IMR-90 (cell line): ENCODE measurements around the gene FAM228B. TPM values are rescaled to one million over a fixed set of nuclear protein-coding genes. Genes with fewer than 3 reads are reported as not detected.

Experiments used
- ATAC-seq: fragments of 200-7000 bp; cut with Tn5 transposase; 2 replicates; pipeline ENCODE4 v1.9.1; 2020; ENCODE audit warnings: low read depth, mild to moderate bottlenecking, moderate library complexity
- BruUV-seq: library from RNA; stranded (reverse); fragments of 400-500 nt; replicated peaks from 2 replicates; lab custom pipeline; 2021; lab: Mats Ljungman, UMichigan
- CTCF ChIA-PET: fragments of 300-600 bp; formaldehyde crosslinking; extraction: SDS; loops from one replicate; lab custom pipeline; 2021; ENCODE audit warnings: antibody characterized with exemption; lab: Yijun Ruan, JAX
- POLR2A ChIA-PET: fragments of 300-600 bp; sonication (Branson Sonifier 250); formaldehyde crosslinking; loops from one replicate; lab custom pipeline; 2022; ENCODE audit warnings: antibody characterized with exemption; ENCODE audit not compliant: unreplicated experiment; lab: Charles Lee
- DNase-seq: peaks from one replicate; pipeline ENCODE4 v3.0.0; 2013
- H2AFZ ChIP-seq: replicated peaks from 2 replicates; pipeline ENCODE3; 2013; ENCODE audit warnings: low read length, mild to moderate bottlenecking; ENCODE audit not compliant: poor library complexity
- H2AK5ac ChIP-seq: 2 replicates; pipeline ENCODE4 v1.6.1; 2013; ENCODE audit warnings: low read depth, low read length, inconsistent platforms
- H2AK9ac ChIP-seq: replicated peaks from 2 replicates; pipeline ENCODE3; 2013; ENCODE audit warnings: mild to moderate bottlenecking, low read depth, low read length, moderate library complexity; ENCODE audit not compliant: poor library complexity
- H2BK120ac ChIP-seq: 2 replicates; pipeline ENCODE4 v1.6.1; 2013; ENCODE audit warnings: low read depth, low read length, inconsistent platforms
- H2BK15ac ChIP-seq: 3 replicates; pipeline ENCODE4 v1.6.1; 2013; ENCODE audit warnings: low read depth, low read length, inconsistent platforms
- H2BK20ac ChIP-seq: 2 replicates; pipeline ENCODE4 v1.6.1; 2013; ENCODE audit warnings: low read depth, mild to moderate bottlenecking, inconsistent platforms, low read length, moderate library complexity
- H2BK5ac ChIP-seq: 2 replicates; pipeline ENCODE4 v1.6.1; 2013; ENCODE audit warnings: mild to moderate bottlenecking, low read depth, low read length, inconsistent platforms; ENCODE audit not compliant: poor library complexity, severe bottlenecking
- H3K14ac ChIP-seq: replicated peaks from 2 replicates; pipeline ENCODE4 v1.6.1; 2013; ENCODE audit warnings: low read depth, low read length, inconsistent platforms
- H3K18ac ChIP-seq: 2 replicates; pipeline ENCODE4 v1.6.1; 2013; ENCODE audit warnings: low read depth, low read length, control low read depth
- H3K23ac ChIP-seq: 2 replicates; pipeline ENCODE4 v1.6.1; 2013; ENCODE audit warnings: low read depth, low read length, inconsistent platforms
- H3K27ac ChIP-seq: 2 replicates; pipeline ENCODE4 v1.5.1; 2013; ENCODE audit warnings: mild to moderate bottlenecking, control low read depth, low read length; ENCODE audit not compliant: insufficient read depth
- H3K27me3 ChIP-seq: 2 replicates; pipeline ENCODE4 v1.6.1; 2013; ENCODE audit warnings: low read length; ENCODE audit not compliant: control insufficient read depth, insufficient read depth
- H3K36me3 ChIP-seq: 2 replicates; pipeline ENCODE4 v1.6.1; 2013; ENCODE audit warnings: low read length, mixed read lengths; ENCODE audit not compliant: control insufficient read depth, insufficient read depth
- H3K4ac ChIP-seq: 2 replicates; pipeline ENCODE4 v1.6.1; 2013; ENCODE audit warnings: low read depth, low read length, inconsistent platforms
- H3K4me1 ChIP-seq: 2 replicates; pipeline ENCODE4 v1.6.1; 2013; ENCODE audit warnings: low read length, mixed read lengths; ENCODE audit not compliant: control insufficient read depth, insufficient read depth
- H3K4me2 ChIP-seq: 2 replicates; pipeline ENCODE4 v1.6.1; 2013; ENCODE audit warnings: low read depth, mild to moderate bottlenecking, control low read depth, low read length, moderate library complexity
- H3K4me3 ChIP-seq: 2 replicates; pipeline ENCODE4 v1.5.1; 2013; ENCODE audit warnings: low read depth, mild to moderate bottlenecking, control low read depth, low read length, moderate library complexity; ENCODE audit not compliant: insufficient read depth
- H3K56ac ChIP-seq: 2 replicates; pipeline ENCODE4 v1.6.1; 2013; ENCODE audit warnings: low read length, inconsistent platforms; ENCODE audit not compliant: insufficient read depth; ENCODE audit errors: extremely low read depth
- H3K79me1 ChIP-seq, 2 experiments: 2 replicates each; pipeline ENCODE4 v1.6.1; 2013; ENCODE audit warnings: low read length in 2 of 2, inconsistent platforms in 1 of 2, low read depth in 1 of 2
- H3K9ac ChIP-seq: 2 replicates; pipeline ENCODE4 v1.6.1; 2013; ENCODE audit warnings: low read depth, low read length, control low read depth
- H3K9me1 ChIP-seq: 2 replicates; pipeline ENCODE4 v1.6.1; 2013; ENCODE audit warnings: low read length, inconsistent platforms; ENCODE audit not compliant: insufficient read depth
- H3K9me3 ChIP-seq: 2 replicates; pipeline ENCODE4 v1.6.1; 2013; ENCODE audit warnings: low read length; ENCODE audit not compliant: control insufficient read depth, insufficient read depth
- H4K20me1 ChIP-seq: 2 replicates; pipeline ENCODE4 v1.6.1; 2013; ENCODE audit warnings: low read length, inconsistent platforms; ENCODE audit not compliant: insufficient read depth
- H4K5ac ChIP-seq: 2 replicates; pipeline ENCODE4 v1.6.1; 2013; ENCODE audit warnings: mild to moderate bottlenecking, low read depth, low read length, control low read depth
- H4K8ac ChIP-seq, 2 experiments: 2 replicates each; pipeline ENCODE4 v1.6.1; 2013; ENCODE audit warnings: low read depth in 2 of 2, low read length in 2 of 2, control low read depth in 1 of 2, inconsistent platforms in 1 of 2
- H4K91ac ChIP-seq: 2 replicates; pipeline ENCODE4 v1.6.1; 2013; ENCODE audit warnings: low read depth, low read length, inconsistent platforms; ENCODE audit not compliant: insufficient read depth
- BHLHE40 ChIP-seq: fragments of 150-350 bp; IDR thresholded peaks from 2 replicates; pipeline ENCODE4 v1.6.1; 2016; ENCODE audit warnings: mild to moderate bottlenecking, low read depth, low read length
- CTCF ChIP-seq: conservative IDR thresholded peaks from 2 replicates; pipeline ENCODE4 v1.5.1; 2012; ENCODE audit warnings: mild to moderate bottlenecking, low read depth, low read length, improper control_type of control experiment
- MXI1 ChIP-seq: IDR thresholded peaks from 2 replicates; pipeline ENCODE4 v1.6.1; 2012; ENCODE audit warnings: low read depth, mild to moderate bottlenecking, low read length, moderate library complexity, borderline replicate concordance
- NFE2L2 ChIP-seq: fragments of 150-350 bp; IDR thresholded peaks from 2 replicates; pipeline ENCODE4 v1.6.1; 2016; ENCODE audit warnings: low read depth, mild to moderate bottlenecking, low read length
- RFX5 ChIP-seq: IDR thresholded peaks from 2 replicates; pipeline ENCODE4 v1.8.0; 2012; ENCODE audit warnings: low read depth, mild to moderate bottlenecking, low read length, moderate library complexity
- WGBS, 2 experiments: methylation state at CpG; one replicate each; pipeline versions ENCODE4 v1.1.5 to v1.1.7; 2013; ENCODE audit warnings: missing lambda C conversion rate in 2 of 2; ENCODE audit not compliant: insufficient read length in 1 of 2; ENCODE audit errors: extremely low coverage in 2 of 2; 5-methylcytosine and 5-hydroxymethylcytosine counted together
- dilution Hi-C: fragments of 300-500 bp; cut with HindIII; formaldehyde crosslinking; loops from one replicate; pipeline ENCODE4 v1.14.3; 2018; ENCODE audit warnings: low sequenced_read_pairs; ENCODE audit not compliant: unreplicated experiment
- in situ Hi-C: fragments of 300-500 bp; cut with MboI; formaldehyde crosslinking; loops from 3 replicates; pipeline ENCODE4 v1.14.3; 2019; ENCODE audit warnings: low sequenced_read_pairs, inconsistent platforms, mixed read lengths
- intact Hi-C: fragments of 100-400 bp; cut with micrococcal nuclease; formaldehyde crosslinking; loops from 2 replicates; pipeline ENCODE4 v1.10.0; 2022
- polyA plus RNA-seq, 3 experiments: library from polyadenylated mRNA; depleted of rRNA; stranded (reverse); fragments of >200 nt; gene quantifications; 2 replicates each; pipeline ENCODE4 v1.2.3, GENCODE V29; 2012; ENCODE audit warnings: low replicate concordance in 1 of 3
- total RNA-seq: library from RNA; depleted of rRNA; stranded (reverse); fragments of >200 nt; gene quantifications from 2 replicates; pipeline ENCODE4 v1.2.3, GENCODE V29; 2012

The FAM228B gene
- total and polyA plus RNA-seq, 2 of the 4 experiments (the other 2 are of a cell fraction), result 2.0 to 2.9 TPM

DNA sequence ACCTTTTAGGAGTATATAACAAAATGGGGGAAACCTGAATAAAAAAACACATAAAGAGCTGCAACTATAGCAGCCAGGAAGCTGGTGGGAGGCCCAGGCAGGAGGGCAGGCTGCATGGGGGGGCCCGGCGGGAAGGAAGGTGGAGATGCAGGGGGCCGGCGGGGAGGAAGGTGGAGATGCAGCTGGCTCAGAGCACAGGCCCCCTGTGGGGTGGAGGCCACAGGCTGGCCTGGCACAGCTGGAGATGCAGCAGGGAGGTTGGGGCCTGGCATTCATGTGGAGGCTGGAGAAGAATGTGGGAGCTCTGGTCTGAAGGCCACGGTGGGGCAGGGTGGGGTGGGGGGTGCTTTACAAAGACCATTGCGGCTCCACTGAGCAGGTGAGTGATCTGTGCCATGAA, 83.0 kb downstream of the FAM228B start:
- Histone ChIP-seq H4K20me1 (no peaks in the 10 kb centered on the region; the same call in 1 of the 2 replicates), H3K56ac (no peak overlapping the region), H2BK15ac (no peak overlapping the region), H3K4ac (no peak overlapping the region), H2AK5ac (no peak overlapping the region), H3K4me2 (no peak overlapping the region), H4K8ac (no peak overlapping the region), H4K91ac (no peak overlapping the region), H3K27me3 (no peaks in the 10 kb centered on the region), H3K18ac (no peak overlapping the region), H2AK9ac (no peak overlapping the region), H2BK5ac (no peak overlapping the region), H3K27ac (no peak overlapping the region), H3K9me1 (no peaks in the 10 kb centered on the region; the same call in 1 of the 2 replicates), H3K14ac (no peak overlapping the region), H3K36me3 (peaks cover 36% of the 10 kb centered on the region), H2BK120ac (no peak overlapping the region), H3K4me3 (no peak overlapping the region), H3K23ac (no peak overlapping the region), H3K4me1 (no peaks in the 10 kb centered on the region), H3K79me1 (no peaks in the 10 kb centered on the region), H3K9me3 (no peaks in the 10 kb centered on the region), H2AFZ (no peak overlapping the region), H3K9ac (no peak overlapping the region), H4K5ac (no peak overlapping the region), H2BK20ac (no peak overlapping the region)
- ATAC-seq (no peak), DNase-seq (no peak)
- intact Hi-C loops, result no loop called here
- in situ Hi-C loops, result no loop called here
- dilution Hi-C loops, result no loop called here
- BruUV-seq, result no TSS peak
- 67% methylated on average over 1 of the region's 6 CpGs; no CpG with 5 or more reads in 1 of the 2 experiments for WGBS, 2 experiments
- CTCF ChIA-PET, result no interaction called here
- TF ChIP-seq BHLHE40 (no peak), NFE2L2 (no peak), MXI1 (no peak), RFX5 (no peak), CTCF (no peak)
- POLR2A ChIA-PET, result no interaction called here
